Head of caudate nucleus (tissue), 42 donors: ENCODE results near the gene IMMP1L.

Experiments
- DNase-seq, 42 donors: peaks; one replicate each; pipeline versions ENCODE4 v3.0.0 to v3.0.0-alpha.2; 2020 to 2021; ENCODE audit warnings: mixed read lengths in 7 of 42
- intact Hi-C: fragments of 100-400 bp; cut with DNase I; formaldehyde crosslinking; loops from one replicate; pipeline ENCODE4 v1.15.0; 2022

The IMMP1L gene

GRCh38 chr11:31479066-31479465 lies 30.4 kb downstream of the IMMP1L start:
- no peak for DNase-seq
- intact Hi-C loops: no loop called here

- DNase-seq: no peak
- intact Hi-C loops: no loop called here
Observed at GRCh38 chr11:31478223-31478590, 31.2 kb downstream of the IMMP1L start.

- intact Hi-C loops: no loop called here
- no peak for DNase-seq
Observed at GRCh38 chr11:31477528-31478222, 31.7 kb downstream of the IMMP1L start.

GRCh38 chr11:31474083-31474482 lies 35.3 kb downstream of the IMMP1L start:
- intact Hi-C loops: no loop called here
- no peak for DNase-seq

- intact Hi-C loops: no loop called here
- DNase-seq: no peak
Observed at GRCh38 chr11:31464436-31464835, 45.0 kb downstream of the IMMP1L start.

GRCh38 chr11:31455177-31455576 lies 54.2 kb downstream of the IMMP1L start:
- intact Hi-C loops: no loop called here
- DNase-seq: no peak

GRCh38 chr11:31450841-31451240 lies 58.6 kb downstream of the IMMP1L start:
- DNase-seq: no peak
- intact Hi-C loops: no loop called here

GRCh38 chr11:31449040-31449439 lies 60.4 kb downstream of the IMMP1L start:
- intact Hi-C loops: no loop called here

GRCh38 chr11:31445621-31446020 lies 63.8 kb downstream of the IMMP1L start:
- intact Hi-C loops: no loop called here
- no peak for DNase-seq

More at GRCh38 chr11:31449040-31449439, 60.4 kb downstream of the IMMP1L start:
- DNase-seq: no peak

- intact Hi-C loops: no loop called here
- no peak for DNase-seq
Observed at GRCh38 chr11:31443802-31444201, 65.6 kb downstream of the IMMP1L start.

- DNase-seq: no peak
- intact Hi-C loops: no loop called here
Observed at GRCh38 chr11:31442086-31442485, 67.3 kb downstream of the IMMP1L start.

GRCh38 chr11:31441296-31441695 lies 68.1 kb downstream of the IMMP1L start:
- intact Hi-C loops: no loop called here
- DNase-seq: no peak

GRCh38 chr11:31437742-31438435 lies 71.5 kb downstream of the IMMP1L start:
- intact Hi-C loops: no loop called here
- no peak for DNase-seq

- no peak for DNase-seq
- intact Hi-C loops: no loop called here
Observed at GRCh38 chr11:31433851-31434250, 75.6 kb downstream of the IMMP1L start.

- no peak for DNase-seq
- intact Hi-C loops: loop anchor here (10.0 kb wide), 1 partner anchor 60 kb away; the partner anchor contains the start of genes DCDC1 and DNAJC24
Observed at GRCh38 chr11:31424652-31425051, 84.8 kb downstream of the IMMP1L start.

- intact Hi-C loops: loop anchor here (10.0 kb wide), 1 partner anchor 58 kb away; the partner anchor contains the start of genes DCDC1 and DNAJC24
- no peak for DNase-seq
Observed at GRCh38 chr11:31422703-31423102, 86.7 kb downstream of the IMMP1L start.

GRCh38 chr11:31421820-31422219 lies 87.6 kb downstream of the IMMP1L start:
- intact Hi-C loops: loop anchor here (10.0 kb wide), 1 partner anchor 57 kb away; the partner anchor contains the start of genes DCDC1 and DNAJC24
- DNase-seq: no peak

GRCh38 chr11:31419669-31420068 lies 89.8 kb downstream of the IMMP1L start:
- intact Hi-C loops: loop anchor here (10.0 kb wide), 1 partner anchor 55 kb away; the partner anchor contains the start of genes DCDC1 and DNAJC24
- DNase-seq: no peak

GRCh38 chr11:31419138-31419537 lies 90.3 kb downstream of the IMMP1L start:
- DNase-seq: no peak
- intact Hi-C loops: no loop called here

GRCh38 chr11:31417816-31418215 lies 91.6 kb downstream of the IMMP1L start:
- intact Hi-C loops: no loop called here

GRCh38 chr11:31417357-31417756 lies 92.1 kb downstream of the IMMP1L start:
- intact Hi-C loops: no loop called here
- DNase-seq: no peak

More at GRCh38 chr11:31417816-31418215, 91.6 kb downstream of the IMMP1L start:
- no peak for DNase-seq
